Femur (tissue), 1 donor: ENCODE measurements around the gene AGBL4.

Experiments
- DNase-seq: peaks from one replicate; pipeline ENCODE4 v3.0.0-alpha.2; 2017

Gene AGBL4

GRCh38 chr1:48803474-48803873 lies 1220.3 kb downstream of the AGBL4 start:
- no peak for DNase-seq

GRCh38 chr1:48794816-48795215 lies 1228.9 kb downstream of the AGBL4 start:
- no peak for DNase-seq

GRCh38 chr1:48793863-48794262 lies 1229.9 kb downstream of the AGBL4 start:
- DNase-seq, result no peak

- no peak for DNase-seq
These were observed 1230.8 kb downstream of the AGBL4 start for GRCh38 chr1:48792961-48793360.

- DNase-seq, result no peak
These were observed 1233.4 kb downstream of the AGBL4 start for GRCh38 chr1:48790397-48790796.

- DNase-seq, result no peak
These were observed 1233.9 kb downstream of the AGBL4 start for GRCh38 chr1:48789903-48790302.

GRCh38 chr1:48785869-48786268 lies 1237.9 kb downstream of the AGBL4 start:
- DNase-seq, result no peak

- no peak for DNase-seq
These were observed 1239.5 kb downstream of the AGBL4 start for GRCh38 chr1:48784301-48784700.

- no peak for DNase-seq
These were observed 1246.4 kb downstream of the AGBL4 start for GRCh38 chr1:48777219-48777895.

GRCh38 chr1:48776393-48777218 lies 1247.1 kb downstream of the AGBL4 start, which contains the start of gene BEND5:
TSS of gene BEND5 (minus strand) at chr1:48776891. CDS start at chr1:48776831, 60 bp downstream.
- DNase-seq, result peak; percentile 91

GRCh38 chr1:48775831-48776392 lies 1247.8 kb downstream of the AGBL4 start:
- no peak for DNase-seq

- DNase-seq, result no peak
These were observed 1250.6 kb downstream of the AGBL4 start for GRCh38 chr1:48773133-48773532.

GRCh38 chr1:48772211-48772610 lies 1251.5 kb downstream of the AGBL4 start:
- no peak for DNase-seq

- DNase-seq, result peak; percentile 37
These were observed 1252.2 kb downstream of the AGBL4 start for GRCh38 chr1:48771561-48771960.

- DNase-seq, result no peak
These were observed 1255.7 kb downstream of the AGBL4 start for GRCh38 chr1:48767975-48768510.

- DNase-seq, result no peak
These were observed 1258.4 kb downstream of the AGBL4 start for GRCh38 chr1:48765335-48765734.

GRCh38 chr1:48761986-48762385 lies 1261.8 kb downstream of the AGBL4 start:
- DNase-seq, result no peak

- no peak for DNase-seq
These were observed 1262.3 kb downstream of the AGBL4 start for GRCh38 chr1:48761411-48761810.

- DNase-seq, result no peak
These were observed 1262.9 kb downstream of the AGBL4 start for GRCh38 chr1:48760857-48761256.

GRCh38 chr1:48758976-48759375 lies 1264.8 kb downstream of the AGBL4 start:
- no peak for DNase-seq

- DNase-seq, result no peak
These were observed 1266.4 kb downstream of the AGBL4 start for GRCh38 chr1:48757363-48757762.

GRCh38 chr1:48756683-48757316 lies 1267.0 kb downstream of the AGBL4 start:
- DNase-seq, result no peak

- no peak for DNase-seq
These were observed 1270.5 kb downstream of the AGBL4 start for GRCh38 chr1:48753293-48753692.
